GM23338 (cell line): ENCODE data around the gene FBXL4.

Source experiments
- CTCF ChIP-seq, 2 experiments: fragments of 200-600 bp in 1 of 2; sonication (generic) in 1 of 2; conservative IDR thresholded peaks; 2 replicates each; pipeline versions ENCODE4 v1.5.1 to v1.6.1; 2016 to 2017; ENCODE audit warnings: antibody characterized with exemption in 2 of 2, low read depth in 2 of 2, mild to moderate bottlenecking in 2 of 2, moderate library complexity in 1 of 2
- ETS1 ChIP-seq: IDR thresholded peaks from 2 replicates; pipeline ENCODE4 v1.6.1; 2016; ENCODE audit warnings: antibody characterized with exemption
- EZH2 ChIP-seq: fragments of 200-600 bp; sonication (generic); IDR thresholded peaks from one replicate; pipeline ENCODE4 v1.8.0; 2017; ENCODE audit warnings: antibody characterized with exemption, mild to moderate bottlenecking, low read depth; ENCODE audit not compliant: unreplicated experiment
- JUNB ChIP-seq: IDR thresholded peaks from one replicate; pipeline ENCODE4 v1.6.1; 2016; ENCODE audit warnings: antibody characterized with exemption; ENCODE audit not compliant: unreplicated experiment
- POLR2AphosphoS5 ChIP-seq: IDR thresholded peaks from 2 replicates; pipeline ENCODE4 v1.6.1; 2016; ENCODE audit warnings: antibody characterized with exemption, low read depth

- TF ChIP-seq CTCF (conservative IDR thresholded peaks at IDR 0.05; ENCODE audit: low read depth in 2 of 2) (no peak), POLR2AphosphoS5 (no peak), ETS1 (no peak), JUNB (no peak), EZH2 (no peak)
Observed at GRCh38 chr6:98929498-98930060, 18.2 kb downstream of the FBXL4 start.
